ENCODE measurements around the gene MBD4.

- no peak for TF ChIP-seq CTCF (IDR thresholded peaks at IDR 0.05)
- TF ChIP-seq POLR2A (IDR thresholded peaks at IDR 0.05) = no peak
These were observed 7.1 kb downstream of the MBD4 start for GRCh38 chr3:129432671-129433070.
